ENCODE data around the gene THPO. TPM values are rescaled to one million over a fixed set of nuclear protein-coding genes. Genes with fewer than 3 reads are reported as not detected.

The THPO gene
- total and polyA plus RNA-seq, 2 donors (not counting 3 experiments of a cell fraction or from before 2014, with no cell fraction given) = 0.08 TPM; not detected in 1

GRCh38 chr3:184426691-184427141 lies 48.7 kb upstream of the THPO start:
- H3K27ac ChIP-seq (ENCODE audit: insufficient read depth, low read depth, low read length) = no peak overlapping the region
- no peaks in the 10 kb centered on the region for H4K20me1 ChIP-seq (replicated peaks; ENCODE audit: control insufficient read depth, extremely low read depth, insufficient read depth, low read length)
- peaks cover 0 to 2% of the 10 kb centered on the region in 2 experiments for H3K27me3 ChIP-seq (ENCODE audit: control insufficient read depth in 2 of 2, insufficient read depth in 2 of 2, low read length in 2 of 2)
- dilution Hi-C loops (cut with MboI; ENCODE audit: extremely low pct_ligation_motif_present, low sequenced_read_pairs) = no loop called here
- no peaks in the 10 kb centered on the region for H3K4me1 ChIP-seq (ENCODE audit: control insufficient read depth, extremely low read depth, insufficient read depth, low read length)
- H3K9me1 ChIP-seq (replicated peaks; ENCODE audit: control insufficient read depth, extremely low read depth, insufficient read depth, low read length) = no peaks in the 10 kb centered on the region
- H3K79me2 ChIP-seq (ENCODE audit: control insufficient read depth, insufficient read depth, low read length) = no peaks in the 10 kb centered on the region
- CTCF ChIA-PET = interaction anchor here (1.0 to 3.4 kb wide), 5 partner anchors 9 to 115 kb away, joined by 3 to 9 read pairs (median 3); no protein-coding TSS in a partner anchor
- no peak overlapping the region for H3K4me2 ChIP-seq (ENCODE audit: insufficient read depth, low read length)
- intact Hi-C loops (cut with micrococcal nuclease) = no loop called here
- no peak for TF ChIP-seq GATA2 (IDR thresholded peaks at IDR 0.05; ENCODE audit: insufficient read depth, insufficient read length, low read depth, low read length)
- TF ChIP-seq FOS (IDR thresholded peaks at IDR 0.05; ENCODE audit: borderline replicate concordance, insufficient read depth, low read length) = no peak
- H2AFZ ChIP-seq (ENCODE audit: low read depth, low read length) = no peak overlapping the region
- POLR2A ChIA-PET = no interaction called here
- H3K36me3 ChIP-seq (ENCODE audit: control insufficient read depth in 2 of 2, extremely low read depth in 1 of 2, insufficient read depth in 2 of 2, low read length in 2 of 2) = no peaks in the 10 kb centered on the region
- no peak overlapping the region for H3K4me3 ChIP-seq (replicated peaks in 1 of 3; ENCODE audit: insufficient read depth in 1 of 3, low read depth in 1 of 3, low read length in 3 of 3)
- no TSS peak for BruUV-seq (replicated peaks)
- no peak overlapping the region for H3K9ac ChIP-seq (replicated peaks; ENCODE audit: extremely low read depth, insufficient read depth, low read length)
- DNase-seq (ENCODE audit: low read depth, low spot score) (no peak), FAIRE-seq (no peak)
- H3K9me3 ChIP-seq (replicated peaks; ENCODE audit: control insufficient read depth, insufficient read depth, low read length) = no peaks in the 10 kb centered on the region

- H4K20me1 ChIP-seq (replicated peaks; ENCODE audit: control insufficient read depth, extremely low read depth, insufficient read depth, low read length) = no peaks in the 10 kb centered on the region
- TF ChIP-seq EZH2 (IDR thresholded peaks at IDR 0.05; ENCODE audit: borderline replicate concordance, low read depth, low read length, severe bottlenecking) = no peak
- TF ChIP-seq JUN (IDR thresholded peaks at IDR 0.05; ENCODE audit: borderline replicate concordance, insufficient read depth, insufficient read length, low read depth) = no peak
- no peak for TF ChIP-seq GATA2 (IDR thresholded peaks at IDR 0.05; ENCODE audit: insufficient read depth, insufficient read length, low read depth, low read length)
- TF ChIP-seq CTCF (IDR thresholded peaks at IDR 0.05; ENCODE audit: extremely low read depth in 1 of 2, insufficient read depth in 1 of 2, low read depth in 1 of 2, low read length in 2 of 2) = no peak
Measured at GRCh38 chr3:184423561-184423960, 45.6 kb upstream of the THPO start.

More at GRCh38 chr3:184423561-184423960, 45.6 kb upstream of the THPO start:
- no peak for FAIRE-seq
- dilution Hi-C loops (cut with MboI; ENCODE audit: extremely low pct_ligation_motif_present, low sequenced_read_pairs) (no loop called here), intact Hi-C loops (cut with micrococcal nuclease) (no loop called here)
- Histone ChIP-seq H3K9me3 (replicated peaks; ENCODE audit: control insufficient read depth, insufficient read depth, low read length) (no peaks in the 10 kb centered on the region), H3K36me3 (ENCODE audit: control insufficient read depth in 2 of 2, extremely low read depth in 1 of 2, insufficient read depth in 2 of 2, low read length in 2 of 2) (no peaks in the 10 kb centered on the region), H2AFZ (ENCODE audit: low read depth, low read length) (no peak overlapping the region), H3K27ac (ENCODE audit: insufficient read depth, low read depth, low read length) (no peak overlapping the region), H3K27me3 (ENCODE audit: control insufficient read depth in 2 of 2, insufficient read depth in 2 of 2, low read length in 2 of 2) (peaks cover 0 to 2% of the 10 kb centered on the region in 2 experiments), H3K4me1 (ENCODE audit: control insufficient read depth, extremely low read depth, insufficient read depth, low read length) (no peaks in the 10 kb centered on the region), H3K79me2 (ENCODE audit: control insufficient read depth, insufficient read depth, low read length) (no peaks in the 10 kb centered on the region), H3K4me2 (ENCODE audit: insufficient read depth, low read length) (no peak overlapping the region), H3K9ac (replicated peaks; ENCODE audit: extremely low read depth, insufficient read depth, low read length) (no peak overlapping the region), H3K4me3 (replicated peaks in 1 of 3; ENCODE audit: insufficient read depth in 1 of 3, low read depth in 1 of 3, low read length in 3 of 3) (no peak overlapping the region), H3K9me1 (replicated peaks; ENCODE audit: control insufficient read depth, extremely low read depth, insufficient read depth, low read length) (no peaks in the 10 kb centered on the region)
- CTCF ChIA-PET = interaction anchor here (1.3 to 13.7 kb wide), 4 partner anchors 44 to 117 kb away, joined by 3 to 198 read pairs (median 10); no protein-coding TSS in a partner anchor
- DNase-seq (ENCODE audit: low read depth, low spot score) = no peak
- POLR2A ChIA-PET = no interaction called here
- BruUV-seq (replicated peaks) = no TSS peak

Measured in endothelial cell of umbilical vein (primary cell).